Left lung (tissue), 10 donors: ENCODE results near the gene GIPC2. TPM values are rescaled to one million over a fixed set of nuclear protein-coding genes. Genes with fewer than 3 reads are reported as not detected.

Source experiments
- ATAC-seq: fragments of 200-7000 bp; cut with Tn5 transposase; one replicate; pipeline ENCODE4 v1.9.1; 2020; ENCODE audit warnings: moderate library complexity
- DNase-seq, 4 donors: peaks; one replicate each; pipeline ENCODE4 v3.0.0-alpha.2; 2013 to 2020
- H3K27ac ChIP-seq, 2 donors: fragments of 200-600 bp; sonication (generic) in 1 of 2; one replicate each; pipeline versions ENCODE4 v1.5.0 to v1.8.0; 2020 to 2021
- H3K27me3 ChIP-seq, 2 donors: fragments of 200-600 bp; sonication (generic) in 1 of 2; one replicate each; pipeline versions ENCODE4 v1.5.0 to v1.8.0; 2020 to 2021
- H3K36me3 ChIP-seq, 2 donors: fragments of 200-600 bp; sonication (generic) in 1 of 2; one replicate each; pipeline versions ENCODE4 v1.5.0 to v1.8.0; 2020 to 2021
- H3K4me1 ChIP-seq, 2 donors: fragments of 200-600 bp; one replicate each; pipeline ENCODE4 v1.8.0; 2021
- H3K4me3 ChIP-seq, 2 donors: fragments of 200-600 bp; sonication (generic) in 1 of 2; one replicate each; pipeline versions ENCODE4 v1.5.0 to v1.8.0; 2020 to 2021; ENCODE audit warnings: mild to moderate bottlenecking in 1 of 2
- H3K9me3 ChIP-seq, 2 donors: fragments of 200-600 bp; sonication (generic) in 1 of 2; one replicate each; pipeline versions ENCODE4 v1.5.0 to v1.8.0; 2020 to 2021
- intact Hi-C, 2 donors: fragments of 100-400 bp; cut with DNase I; formaldehyde crosslinking; loops; one replicate each; pipeline versions ENCODE4 v1.11.2 to v1.14.2; 2022
- polyA plus RNA-seq, 6 donors: library from polyadenylated mRNA; unstranded; fragments of 120-200 nt; gene quantifications; one replicate each; pipeline ENCODE4 v1.2.1, GENCODE V29; 2013; ENCODE audit not compliant: insufficient read length in 6 of 6
- total RNA-seq, 2 donors: library from RNA; stranded (reverse); fragmentation: NEBNext Ultra II Directional; extraction: Animal tissue kit (Norgen Biotek cat#: 25700); gene quantifications; one replicate each; pipeline ENCODE4 v1.2.1, GENCODE V29; 2021
- TF ChIP-seq, protein P1 (sequence below), 2 donors: fragments of 200-600 bp; sonication (generic) in 1 of 2; IDR thresholded peaks; one replicate each; pipeline versions ENCODE4 v1.5.0 to v1.8.0; 2021; ENCODE audit warnings: antibody characterized with exemption in 2 of 2
- donor health status: DM: no; HTN: yes; CAD: no.
- donor health status: DM: no; HTN: no; CAD: no.

Gene GIPC2
- total and polyA plus RNA-seq, 8 donors: 0.46 to 2.2 (median 0.83) TPM

DNA sequence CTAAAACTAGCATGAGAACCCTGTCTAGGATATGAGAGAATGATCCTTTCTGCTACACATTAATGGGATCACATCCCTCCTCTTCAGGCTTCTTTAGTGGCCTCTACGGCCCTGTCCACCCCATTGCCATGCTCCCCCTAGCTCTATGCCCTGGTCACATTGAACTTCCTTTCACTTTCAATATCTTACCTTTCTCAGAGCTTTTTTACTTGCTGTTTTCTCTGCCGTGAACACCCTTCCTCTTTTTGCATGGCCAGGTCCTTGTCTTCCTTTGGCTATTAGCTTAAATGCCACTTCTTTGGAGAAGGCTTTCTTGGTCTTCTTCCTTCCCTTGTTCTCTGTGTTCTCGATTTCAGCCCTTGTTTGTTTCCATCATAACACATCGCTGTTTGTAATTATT is 97.4 kb downstream of the GIPC2 start:
- Histone ChIP-seq H3K27ac (peak overlapping the region in 1 of 2 donors; percentile 53), H3K4me1 (peaks cover 0 to 4% of the 10 kb centered on the region in 2 donors), H3K9me3 (no peaks in the 10 kb centered on the region), H3K4me3 (peak overlapping the region; percentile 10 to 31), H3K27me3 (no peaks in the 10 kb centered on the region), H3K36me3 (no peaks in the 10 kb centered on the region)
- ATAC-seq (peak; percentile 70), DNase-seq (no peak)
- intact Hi-C loops: no loop called here
- TF ChIP-seq, protein P1, sequence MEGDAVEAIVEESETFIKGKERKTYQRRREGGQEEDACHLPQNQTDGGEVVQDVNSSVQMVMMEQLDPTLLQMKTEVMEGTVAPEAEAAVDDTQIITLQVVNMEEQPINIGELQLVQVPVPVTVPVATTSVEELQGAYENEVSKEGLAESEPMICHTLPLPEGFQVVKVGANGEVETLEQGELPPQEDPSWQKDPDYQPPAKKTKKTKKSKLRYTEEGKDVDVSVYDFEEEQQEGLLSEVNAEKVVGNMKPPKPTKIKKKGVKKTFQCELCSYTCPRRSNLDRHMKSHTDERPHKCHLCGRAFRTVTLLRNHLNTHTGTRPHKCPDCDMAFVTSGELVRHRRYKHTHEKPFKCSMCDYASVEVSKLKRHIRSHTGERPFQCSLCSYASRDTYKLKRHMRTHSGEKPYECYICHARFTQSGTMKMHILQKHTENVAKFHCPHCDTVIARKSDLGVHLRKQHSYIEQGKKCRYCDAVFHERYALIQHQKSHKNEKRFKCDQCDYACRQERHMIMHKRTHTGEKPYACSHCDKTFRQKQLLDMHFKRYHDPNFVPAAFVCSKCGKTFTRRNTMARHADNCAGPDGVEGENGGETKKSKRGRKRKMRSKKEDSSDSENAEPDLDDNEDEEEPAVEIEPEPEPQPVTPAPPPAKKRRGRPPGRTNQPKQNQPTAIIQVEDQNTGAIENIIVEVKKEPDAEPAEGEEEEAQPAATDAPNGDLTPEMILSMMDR (IDR thresholded peaks at IDR 0.05): no peak

DNA sequence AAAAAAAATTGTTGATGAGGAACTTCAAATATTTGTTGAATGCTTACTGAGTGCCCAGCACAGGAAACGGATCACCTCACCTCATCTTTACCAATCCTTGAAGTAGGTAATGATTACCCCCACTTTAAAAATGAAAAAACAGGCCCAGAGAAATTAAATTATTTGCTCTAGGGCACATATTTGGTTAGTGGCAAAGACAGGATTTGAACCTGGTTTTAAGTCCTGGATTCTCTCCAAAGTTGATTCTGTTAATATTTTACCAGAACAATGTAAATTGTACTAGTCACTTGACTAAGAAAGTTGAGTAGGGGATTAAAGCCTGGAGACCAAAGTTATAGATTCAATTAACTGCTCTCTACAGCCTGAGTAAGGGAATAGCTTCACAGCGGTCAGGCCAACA is 97.9 kb downstream of the GIPC2 start:
- Histone ChIP-seq H3K27ac (peak overlapping the region in 1 of 2 donors; percentile 53), H3K4me3 (peak overlapping the region in 1 of 2 donors; percentile 31), H3K27me3 (no peaks in the 10 kb centered on the region), H3K36me3 (no peaks in the 10 kb centered on the region), H3K4me1 (peaks cover 0 to 4% of the 10 kb centered on the region in 2 donors), H3K9me3 (no peaks in the 10 kb centered on the region)
- DNase-seq: peak in 1 of 4 donors; percentile 13
- peak; percentile 57 for ATAC-seq
- TF ChIP-seq, protein P1 (IDR thresholded peaks at IDR 0.05): no peak
- intact Hi-C loops: no loop called here

DNA sequence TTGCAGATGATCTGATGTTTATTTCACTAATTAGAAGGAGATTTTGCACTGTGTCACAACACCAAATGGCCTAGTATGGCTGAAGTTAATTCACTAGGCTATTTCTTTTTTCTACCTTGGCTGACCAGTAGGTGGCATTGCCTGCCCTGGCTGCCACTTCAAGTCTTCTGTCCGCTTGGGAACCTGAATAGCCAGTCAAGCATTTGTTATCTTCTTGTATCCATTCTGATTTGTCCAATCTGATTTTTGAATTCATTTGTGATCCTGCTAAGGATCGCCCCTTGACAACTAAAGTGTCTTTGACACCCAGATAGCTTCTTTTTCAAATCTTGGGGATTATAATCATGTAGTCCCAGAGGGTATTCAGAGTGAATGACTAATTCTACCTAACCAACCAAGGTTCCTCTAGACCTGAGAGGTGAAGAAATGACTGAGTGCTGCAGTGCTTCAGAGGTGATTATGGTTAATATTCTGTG is 99.4 kb downstream of the GIPC2 start:
- Histone ChIP-seq H3K36me3 (no peaks in the 10 kb centered on the region), H3K4me1 (peaks cover 0 to 4% of the 10 kb centered on the region in 2 donors), H3K9me3 (no peaks in the 10 kb centered on the region), H3K27ac (no peak overlapping the region), H3K4me3 (no peak overlapping the region), H3K27me3 (no peaks in the 10 kb centered on the region)
- ATAC-seq (peak; percentile 88), DNase-seq (peak in 3 of 4 donors; percentile 26 to 64 (median 37))
- TF ChIP-seq, protein P1 (IDR thresholded peaks at IDR 0.05): peak; percentile 54 to 82
- intact Hi-C loops: loop anchor here in 1 of 2 donors (5.0 kb wide), 1 partner anchor 462 kb away; no protein-coding TSS in a partner anchor

DNA sequence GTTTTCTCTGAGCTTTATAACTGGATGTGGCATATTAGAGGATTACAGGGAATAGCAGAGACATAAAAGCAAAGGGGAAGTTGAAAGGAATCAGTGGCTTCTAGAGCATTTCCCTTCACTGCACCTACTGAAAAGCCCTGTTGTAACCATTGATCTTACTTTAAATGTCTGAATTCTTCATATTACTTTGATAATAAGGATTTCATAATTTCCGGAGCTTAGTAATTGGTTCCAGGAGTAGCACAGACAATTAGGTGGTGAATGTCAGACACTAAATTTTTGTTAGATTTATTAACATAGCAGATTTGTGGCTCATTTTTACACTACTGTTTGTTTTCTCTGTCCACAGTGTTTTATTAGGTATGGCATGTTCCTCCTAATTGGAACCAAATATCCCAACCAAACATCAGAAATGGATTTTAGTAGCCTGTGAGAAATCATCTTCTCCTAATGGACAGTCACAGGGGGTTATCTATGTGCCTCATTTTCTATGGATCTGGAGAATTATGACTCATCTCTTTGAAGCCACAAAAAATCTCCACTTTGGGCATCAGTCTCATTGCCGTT is 100.5 kb downstream of the GIPC2 start:
- no peak for ATAC-seq
- TF ChIP-seq, protein P1 (IDR thresholded peaks at IDR 0.05): no peak
- intact Hi-C loops: loop anchor here in 1 of 2 donors (5.0 kb wide), 1 partner anchor 461 kb away; no protein-coding TSS in a partner anchor
- Histone ChIP-seq H3K36me3 (no peaks in the 10 kb centered on the region), H3K27me3 (no peaks in the 10 kb centered on the region), H3K4me3 (no peak overlapping the region), H3K9me3 (no peaks in the 10 kb centered on the region), H3K4me1 (peaks cover 0 to 4% of the 10 kb centered on the region in 2 donors), H3K27ac (no peak overlapping the region)
- DNase-seq: no peak

DNA sequence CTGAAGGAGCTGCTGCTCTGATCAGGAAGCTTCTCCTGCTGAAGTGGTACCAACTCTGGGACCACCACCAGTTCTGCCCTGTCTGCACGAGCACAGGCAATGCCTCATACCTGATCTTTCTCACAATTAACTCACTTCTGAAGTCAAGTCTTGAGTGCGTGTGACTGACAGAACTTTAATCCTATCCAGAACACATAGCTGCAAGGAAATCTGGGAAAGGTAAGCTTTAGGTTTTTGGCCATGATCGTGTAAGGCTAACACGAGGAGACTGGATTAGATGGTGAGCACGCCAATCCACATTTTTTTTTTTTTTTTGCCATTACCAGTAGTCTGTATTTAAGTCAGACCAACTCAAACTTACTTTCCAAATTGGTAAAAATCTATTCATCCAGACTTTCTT is 101.3 kb downstream of the GIPC2 start:
- no peak for DNase-seq
- no peaks in the 10 kb centered on the region for H3K9me3 ChIP-seq
- peaks cover 0 to 4% of the 10 kb centered on the region in 2 donors for H3K4me1 ChIP-seq
- TF ChIP-seq, protein P1 (IDR thresholded peaks at IDR 0.05): no peak
- intact Hi-C loops: loop anchor here in 1 of 2 donors (5.0 kb wide), 1 partner anchor 460 kb away; no protein-coding TSS in a partner anchor
- H3K27me3 ChIP-seq: no peaks in the 10 kb centered on the region
- H3K27ac ChIP-seq: no peak overlapping the region
- no peaks in the 10 kb centered on the region for H3K36me3 ChIP-seq
- no peak overlapping the region for H3K4me3 ChIP-seq
- ATAC-seq: no peak
